Endodermal cell (in vitro differentiated cells): Measurements from ENCODE around the gene SREBF2. TPM values are rescaled to one million over a fixed set of nuclear protein-coding genes. Genes with fewer than 3 reads are reported as not detected.

Experiments used
- DNase-seq: peaks from one replicate; pipeline ENCODE4 v3.0.0-alpha.2; 2017
- H3K27ac ChIP-seq: 2 replicates; pipeline ENCODE4 v1.5.1; 2013; ENCODE audit warnings: mild to moderate bottlenecking, low read depth, low read length, moderate library complexity
- H3K27me3 ChIP-seq: 2 replicates; pipeline ENCODE4 v1.6.1; 2013; ENCODE audit warnings: mild to moderate bottlenecking, low read length, moderate library complexity; ENCODE audit not compliant: insufficient read depth, control insufficient read depth, poor library complexity, severe bottlenecking
- H3K36me3 ChIP-seq: 2 replicates; pipeline ENCODE4 v1.7.0; 2013; ENCODE audit warnings: mild to moderate bottlenecking, low read length, moderate library complexity; ENCODE audit not compliant: control insufficient read depth, insufficient read depth
- H3K4me1 ChIP-seq: one replicate; pipeline ENCODE4 v1.7.0; 2013; ENCODE audit warnings: low read length; ENCODE audit not compliant: control insufficient read depth, insufficient read depth
- H3K4me3 ChIP-seq: 2 replicates; pipeline ENCODE4 v1.5.1; 2013; ENCODE audit warnings: mild to moderate bottlenecking, low read length, moderate library complexity
- H3K9ac ChIP-seq: 2 replicates; pipeline ENCODE4 v1.6.1; 2013; ENCODE audit warnings: mild to moderate bottlenecking, low read length, moderate library complexity; ENCODE audit not compliant: poor library complexity, severe bottlenecking; ENCODE audit errors: extremely low read depth
- H3K9me3 ChIP-seq: 2 replicates; pipeline ENCODE4 v1.6.1; 2013; ENCODE audit warnings: mild to moderate bottlenecking, low read length, moderate library complexity; ENCODE audit not compliant: control insufficient read depth
- H3K27ac Mint-ChIP-seq: 2 replicates; pipeline ENCODE4 v1.8.0; 2020; ENCODE audit warnings: mixed read lengths
- H3K27me3 Mint-ChIP-seq: 2 replicates; pipeline ENCODE4 v1.8.0; 2021; ENCODE audit warnings: mild to moderate bottlenecking, mixed read lengths; ENCODE audit not compliant: insufficient read depth
- H3K36me3 Mint-ChIP-seq: 2 replicates; pipeline ENCODE4 v1.8.0; 2020; ENCODE audit warnings: low read depth, mixed read lengths
- H3K4me1 Mint-ChIP-seq: 2 replicates; pipeline ENCODE4 v1.8.0; 2020; ENCODE audit warnings: mixed read lengths
- H3K4me3 Mint-ChIP-seq: 2 replicates; pipeline ENCODE4 v1.8.0; 2020; ENCODE audit warnings: mild to moderate bottlenecking, moderate library complexity, mixed read lengths
- H3K9me3 Mint-ChIP-seq: 2 replicates; pipeline ENCODE4 v1.8.0; 2020; ENCODE audit warnings: mild to moderate bottlenecking, mixed read lengths
- CTCF ChIP-seq: fragments of 200-600 bp; sonication (generic); conservative IDR thresholded peaks from 2 replicates; pipeline ENCODE4 v1.5.0; 2021; ENCODE audit warnings: antibody characterized with exemption, mild to moderate bottlenecking
- WGBS, 2 experiments: methylation state at CpG; one replicate each; pipeline versions ENCODE4 v1.1.5 to v1.1.7; 2013; ENCODE audit warnings: missing lambda C conversion rate in 2 of 2, mixed read lengths in 1 of 2; ENCODE audit not compliant: insufficient coverage in 1 of 2, insufficient read length in 1 of 2; 5-methylcytosine and 5-hydroxymethylcytosine counted together
- total RNA-seq, 2 donors: library from RNA; stranded (reverse); fragmentation: NEBNext Ultra II Directional in 1 of 2; extraction: Animal tissue kit (Norgen Biotek cat#: 25700) in 1 of 2; gene quantifications; 2 replicates in 1 of 2; 3 replicates in 1 of 2; pipeline ENCODE4 v1.2.1, GENCODE V29; 2021

SREBF2 gene
- total RNA-seq, 2 donors from 2014 or later = 125 to 135 TPM

GRCh38 chr22:41848468-41848867 is 15.6 kb downstream of the SREBF2 start:
- no peaks in the 10 kb centered on the region for H3K27me3 Mint-ChIP-seq
- DNase-seq = no peak
- Histone ChIP-seq H3K4me3 (no peak overlapping the region), H3K27me3 (no peaks in the 10 kb centered on the region), H3K4me1 (peaks cover 21% of the 10 kb centered on the region), H3K27ac (no peak overlapping the region), H3K36me3 (peaks cover 8% of the 10 kb centered on the region), H3K9me3 (no peaks in the 10 kb centered on the region), H3K9ac (no peak overlapping the region)
- no peak overlapping the region for H3K4me3 Mint-ChIP-seq
- H3K27ac Mint-ChIP-seq = no peak overlapping the region
- no peak for TF ChIP-seq CTCF
- H3K4me1 Mint-ChIP-seq = peaks cover 42% of the 10 kb centered on the region
- H3K36me3 Mint-ChIP-seq = peaks cover 21% of the 10 kb centered on the region
- WGBS, 2 experiments = 95 to 100% methylated on average over 1 to 5 of the region's 5 CpGs
- no peaks in the 10 kb centered on the region for H3K9me3 Mint-ChIP-seq

GRCh38 chr22:41856469-41856868 is 23.6 kb downstream of the SREBF2 start:
- Mint-ChIP-seq H3K4me1 (peaks cover 8% of the 10 kb centered on the region), H3K27me3 (no peaks in the 10 kb centered on the region), H3K9me3 (no peaks in the 10 kb centered on the region), H3K4me3 (no peak overlapping the region), H3K27ac (peak overlapping the region; percentile 11), H3K36me3 (peaks cover 7% of the 10 kb centered on the region)
- Histone ChIP-seq H3K4me1 (no peaks in the 10 kb centered on the region), H3K36me3 (peaks cover 8% of the 10 kb centered on the region), H3K27me3 (no peaks in the 10 kb centered on the region), H3K27ac (no peak overlapping the region), H3K9me3 (no peaks in the 10 kb centered on the region), H3K9ac (no peak overlapping the region), H3K4me3 (no peak overlapping the region)
- TF ChIP-seq CTCF = no peak
- no peak for DNase-seq
- WGBS, 2 experiments = 96% methylated on average over 2 of the region's 2 CpGs

- H3K4me3 ChIP-seq = no peak overlapping the region
Measured at GRCh38 chr22:41857155-41857859, 24.4 kb downstream of the SREBF2 start.

More at GRCh38 chr22:41857155-41857859, 24.4 kb downstream of the SREBF2 start:
- Mint-ChIP-seq H3K36me3 (peaks cover 7% of the 10 kb centered on the region), H3K4me3 (no peak overlapping the region), H3K27ac (peak overlapping the region; percentile 83), H3K9me3 (no peaks in the 10 kb centered on the region), H3K4me1 (peaks cover 8% of the 10 kb centered on the region), H3K27me3 (no peaks in the 10 kb centered on the region)
- peak; percentile 83 for TF ChIP-seq CTCF
- Histone ChIP-seq H3K9ac (no peak overlapping the region), H3K27me3 (no peaks in the 10 kb centered on the region), H3K36me3 (peaks cover 8% of the 10 kb centered on the region), H3K27ac (peak overlapping the region; percentile 24), H3K4me1 (peaks cover 2% of the 10 kb centered on the region), H3K9me3 (no peaks in the 10 kb centered on the region)
- peak; percentile 91 for DNase-seq
- WGBS, 2 experiments = 65 to 93% methylated on average over 2 to 7 of the region's 7 CpGs
